ENCODE measurements around the gene CRYGC.
A peak's percentile ranks its signal among the peaks of the same experiment; 100 is the strongest.
"Not testable (repeated sequence)": the region's sequence is repeated elsewhere in the genome, so short reads cannot be mapped to it uniquely, and the experiment has no call there.

Gene CRYGC, protein sequence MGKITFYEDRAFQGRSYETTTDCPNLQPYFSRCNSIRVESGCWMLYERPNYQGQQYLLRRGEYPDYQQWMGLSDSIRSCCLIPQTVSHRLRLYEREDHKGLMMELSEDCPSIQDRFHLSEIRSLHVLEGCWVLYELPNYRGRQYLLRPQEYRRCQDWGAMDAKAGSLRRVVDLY

DNA sequence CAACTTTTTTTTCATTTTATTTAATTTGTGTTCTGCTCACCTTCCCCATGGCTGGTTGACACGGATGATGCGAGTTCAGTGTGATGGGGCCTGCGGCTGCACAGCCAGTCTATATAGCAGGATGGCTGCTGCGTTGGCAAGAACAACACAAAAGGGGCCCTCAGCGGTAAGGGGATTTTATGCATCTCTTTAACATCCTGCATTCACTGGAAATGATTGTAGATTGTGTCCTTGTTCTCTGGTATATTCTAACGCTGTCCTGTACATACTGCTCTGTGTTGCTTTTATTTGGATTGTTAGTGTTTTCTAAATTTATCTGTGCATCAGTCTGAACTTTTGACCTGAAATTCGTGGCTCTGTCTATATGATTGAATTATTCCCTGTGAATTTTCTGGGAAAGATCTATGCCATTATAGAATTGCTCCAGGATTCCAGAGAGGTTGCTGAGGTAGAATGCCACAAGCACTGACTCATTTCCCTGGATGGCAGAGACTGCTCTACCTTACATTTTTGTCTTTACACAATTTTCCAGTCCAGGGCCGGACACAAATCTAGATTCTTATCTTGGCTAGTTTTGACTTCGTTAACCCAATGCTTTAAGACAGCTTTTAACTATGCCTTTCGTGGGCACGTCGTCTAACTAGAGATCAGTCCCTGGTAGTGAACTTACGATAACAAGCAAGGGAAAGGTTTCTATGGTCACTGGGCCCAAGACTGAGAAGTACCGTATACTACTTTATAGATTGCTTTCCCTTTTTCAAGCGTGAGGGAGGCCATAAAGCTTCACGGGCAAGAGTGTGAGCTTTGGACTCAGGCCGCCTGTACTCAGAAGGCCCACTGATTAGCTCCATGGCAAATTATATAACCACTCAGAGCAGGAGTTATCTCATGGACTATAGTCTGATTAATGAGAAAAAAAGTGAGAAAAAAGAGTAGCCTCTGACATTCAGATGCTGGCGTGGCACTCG lies at the start of gene CRYGC:
Gene CRYGC, minus strand, starts transcription at position 85 of the 968 bp plus-strand sequence. Its CDS starts 36 bp downstream, at position 49.
- no peak for DNase-seq (ENCODE audit: low read depth)

DNA sequence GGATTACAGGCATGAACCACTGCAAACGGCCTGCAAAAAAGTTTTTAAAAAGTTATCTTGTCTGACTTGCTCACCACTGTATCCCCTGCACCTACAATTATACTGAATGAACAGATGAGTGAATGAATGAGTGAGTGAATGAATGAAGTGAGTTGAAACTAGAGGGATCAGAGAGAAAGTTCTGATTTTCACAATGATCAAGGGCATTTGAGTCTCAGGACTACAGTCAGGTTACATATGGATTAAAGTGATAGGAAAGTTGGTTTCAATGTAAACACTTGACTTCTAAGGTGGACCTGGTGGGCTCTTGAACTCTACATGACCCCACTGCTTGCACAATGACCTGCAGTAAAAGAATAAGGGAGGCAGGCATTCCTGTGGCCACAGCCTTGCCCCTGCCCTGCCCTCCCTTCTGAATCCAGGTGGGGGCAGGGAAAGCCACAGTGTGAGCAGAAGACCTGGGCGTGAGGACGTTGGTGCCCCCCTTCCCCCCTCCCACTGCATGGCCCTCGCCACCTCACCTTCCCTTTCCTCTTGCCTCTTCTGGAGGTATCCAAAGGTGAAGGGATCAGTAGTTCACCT lies 49.5 kb upstream of the CRYGC start:
- no peak for DNase-seq (ENCODE audit: low read depth)

DNA sequence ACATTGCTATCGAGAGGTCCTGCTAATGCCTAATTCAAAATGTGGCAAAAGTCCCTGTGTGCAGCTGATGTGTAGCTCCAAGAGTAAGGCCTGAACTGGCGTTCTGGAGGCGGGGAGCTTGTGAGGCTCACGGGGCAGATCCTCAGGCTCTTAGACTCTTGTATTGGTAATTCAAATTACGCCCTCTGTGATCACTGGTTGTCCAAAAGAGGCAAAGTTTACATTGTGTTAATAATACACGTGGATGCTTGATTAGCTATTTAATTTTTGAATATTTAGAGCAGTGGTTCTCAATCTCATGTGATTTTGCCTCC lies 46.2 kb upstream of the CRYGC start:
- no peak for DNase-seq (ENCODE audit: low read depth)

DNA sequence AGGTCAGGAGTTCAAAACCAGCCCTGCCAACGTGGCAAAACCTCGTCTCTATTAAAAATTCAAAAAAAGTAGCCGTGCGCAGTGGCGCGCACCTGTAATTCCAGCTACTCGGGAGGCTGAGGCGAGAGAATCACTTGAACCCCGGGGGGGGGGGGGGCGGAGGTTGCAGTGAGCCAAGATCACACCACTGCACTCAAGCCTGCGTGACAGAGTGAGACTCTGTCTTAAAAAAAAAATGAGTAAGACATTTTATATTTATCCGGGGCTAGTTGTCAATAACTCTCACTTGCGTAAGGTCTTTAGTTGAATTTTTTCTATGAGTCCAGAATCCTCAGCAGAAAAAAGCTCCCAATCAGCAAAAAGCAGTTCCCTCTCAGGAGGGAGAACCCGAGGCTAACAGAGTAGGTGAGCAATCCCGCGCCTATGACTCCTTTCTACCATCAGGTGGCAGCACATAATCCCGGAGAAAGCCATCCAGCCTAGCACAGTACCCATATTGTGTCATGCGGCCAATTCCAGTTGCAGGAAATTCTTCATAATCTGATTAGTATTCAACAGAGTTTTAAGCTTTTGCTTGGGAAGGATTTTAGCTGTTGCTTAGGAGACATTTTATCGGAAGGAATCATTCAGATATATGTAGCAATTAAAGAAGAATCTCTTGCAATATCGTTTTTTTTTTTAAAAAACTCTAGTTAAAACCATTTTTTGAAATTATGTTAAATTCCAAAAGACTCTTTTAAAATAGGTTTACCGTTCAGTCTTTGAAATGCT lies 45.6 kb upstream of the CRYGC start:
- peak; percentile 2 for DNase-seq (ENCODE audit: low read depth)

DNA sequence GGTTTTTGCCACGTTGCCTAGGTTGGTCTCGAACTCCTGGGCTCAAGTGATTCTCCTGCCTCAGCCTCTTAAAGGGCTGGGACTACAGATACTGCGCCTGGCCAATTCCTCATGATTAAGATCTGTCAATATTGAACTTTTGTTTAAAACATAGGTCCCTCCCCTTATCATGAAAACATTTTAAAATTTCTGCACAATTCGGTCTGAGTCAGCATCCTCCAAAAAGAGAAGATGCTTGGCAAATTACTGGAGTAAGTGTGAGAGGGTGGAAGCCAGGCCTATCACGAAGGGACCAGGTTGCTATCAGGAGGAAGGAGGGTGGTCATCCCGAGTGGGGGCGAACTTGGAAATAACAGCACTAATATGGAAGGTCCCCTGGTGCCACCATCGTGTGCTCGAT lies 44.5 kb upstream of the CRYGC start:
- DNase-seq (ENCODE audit: low read depth): no peak

DNA sequence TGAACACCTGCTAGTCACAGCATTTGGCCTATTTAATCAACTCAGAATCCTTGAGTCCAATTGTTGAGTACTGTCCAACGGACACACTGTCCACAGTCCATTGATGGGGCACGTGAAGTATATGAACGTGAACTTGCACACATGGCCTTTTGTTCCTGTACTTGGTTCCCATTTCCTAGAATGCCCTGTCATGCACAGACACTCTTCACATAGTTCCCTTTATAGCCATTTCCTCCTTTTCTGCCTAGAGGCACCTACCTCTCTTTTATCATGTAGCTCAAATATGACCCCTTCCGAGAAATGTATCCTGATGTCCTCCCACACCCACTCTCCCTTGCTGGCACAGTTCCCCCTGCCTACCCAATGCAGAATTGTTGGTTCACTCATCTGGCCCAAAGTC lies 42.5 kb upstream of the CRYGC start:
- no peak for DNase-seq (ENCODE audit: low read depth)

DNA sequence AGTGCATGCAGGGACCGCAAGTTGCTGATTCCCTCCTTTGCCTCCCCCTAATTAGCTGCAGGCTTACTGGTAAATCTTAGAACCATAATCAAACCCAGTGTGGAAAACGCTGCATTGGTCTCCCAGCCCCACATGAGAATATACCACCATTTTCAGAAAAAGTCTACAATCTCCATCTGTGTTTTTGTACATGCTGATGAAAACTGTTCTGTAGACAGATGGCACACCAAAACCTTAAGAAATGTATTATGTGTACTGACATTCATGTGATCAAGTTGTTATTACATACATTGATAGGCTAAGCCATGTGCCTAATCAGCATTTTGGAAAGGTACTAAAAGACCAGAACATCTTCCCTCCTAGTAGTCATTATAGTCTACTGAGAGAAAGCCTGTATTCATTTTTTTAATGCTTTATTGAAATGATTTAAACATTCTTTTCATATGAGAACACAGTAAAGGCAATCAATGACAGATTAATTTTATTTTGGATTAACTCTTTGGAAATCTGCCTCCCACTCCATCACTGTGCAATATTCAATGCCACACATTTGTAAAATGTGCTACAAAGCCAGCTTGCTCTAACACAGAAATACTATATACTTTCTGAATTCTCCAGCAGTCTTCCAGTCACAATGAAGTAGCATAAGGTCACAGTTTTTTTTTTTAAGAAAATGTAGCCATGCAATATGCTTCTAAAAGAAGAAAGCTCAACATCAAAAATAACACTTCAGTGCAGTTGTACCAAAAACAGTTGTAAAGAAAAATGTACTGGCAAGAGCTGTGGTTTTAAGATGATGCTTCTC lies 35.5 kb upstream of the CRYGC start:
- no peak for DNase-seq (ENCODE audit: low read depth)

DNA sequence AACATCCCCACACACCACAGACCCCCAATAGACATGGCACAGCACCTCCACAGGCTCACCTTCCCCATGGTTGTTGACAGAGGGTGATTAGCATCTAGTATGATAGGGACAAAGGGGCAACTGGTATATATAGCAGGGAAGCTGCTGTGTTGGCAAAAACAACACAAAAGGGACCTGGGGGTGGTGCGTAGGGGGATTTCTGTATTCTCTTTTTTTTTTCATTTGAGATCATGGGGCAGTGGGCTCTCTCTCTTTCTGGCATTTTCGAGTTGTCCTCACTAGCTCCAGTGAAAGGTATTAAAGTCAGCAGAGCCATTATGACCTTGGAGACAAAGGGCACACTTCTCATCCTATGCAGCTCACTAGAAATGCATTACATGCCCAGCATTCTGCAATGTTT lies 33.9 kb upstream of the CRYGC start, which contains the start of gene CRYGA:
Gene CRYGA, minus strand, starts transcription at position 101 of the 400 bp plus-strand sequence. Its CDS starts 33 bp downstream, at position 68.
- DNase-seq (ENCODE audit: low read depth): no peak

DNA sequence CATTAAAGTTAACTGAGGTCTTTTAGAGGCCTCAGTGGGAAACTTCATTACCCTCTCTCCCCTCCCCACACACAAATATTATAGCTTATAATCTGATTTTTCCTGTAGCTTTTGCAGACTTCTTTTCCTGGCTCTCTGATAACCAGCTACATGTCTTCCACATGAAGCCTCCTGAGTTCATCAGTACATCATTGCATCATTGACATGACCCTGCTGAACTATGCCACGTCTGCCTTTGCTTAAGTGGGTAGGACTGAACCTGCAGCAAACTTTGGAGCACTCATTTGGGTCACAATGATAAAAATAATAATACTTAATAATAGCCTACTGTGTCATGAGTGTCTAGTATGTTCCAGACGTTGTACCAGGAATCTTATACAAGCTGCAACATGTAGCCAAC lies 26.8 kb upstream of the CRYGC start:
- DNase-seq (ENCODE audit: low read depth): no peak

DNA sequence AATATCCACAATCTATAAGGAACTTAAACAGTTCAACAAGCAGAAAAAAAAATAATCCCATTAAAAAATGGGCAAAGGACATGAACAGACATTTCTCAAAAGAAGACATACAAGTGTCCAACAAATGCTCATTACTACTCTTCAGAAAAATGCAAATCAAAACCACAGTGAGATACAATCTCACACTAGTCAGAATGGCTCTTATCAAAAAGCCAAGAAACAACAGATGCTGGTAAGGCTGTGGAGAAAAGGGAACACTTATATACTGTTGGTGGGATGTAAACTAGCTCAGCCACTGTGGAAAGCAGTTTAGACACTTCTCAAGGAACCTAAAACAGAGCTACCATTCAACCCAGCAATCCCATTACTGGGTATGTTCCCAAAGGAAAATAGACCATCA lies 23.5 kb upstream of the CRYGC start:
- DNase-seq (ENCODE audit: low read depth): no peak

DNA sequence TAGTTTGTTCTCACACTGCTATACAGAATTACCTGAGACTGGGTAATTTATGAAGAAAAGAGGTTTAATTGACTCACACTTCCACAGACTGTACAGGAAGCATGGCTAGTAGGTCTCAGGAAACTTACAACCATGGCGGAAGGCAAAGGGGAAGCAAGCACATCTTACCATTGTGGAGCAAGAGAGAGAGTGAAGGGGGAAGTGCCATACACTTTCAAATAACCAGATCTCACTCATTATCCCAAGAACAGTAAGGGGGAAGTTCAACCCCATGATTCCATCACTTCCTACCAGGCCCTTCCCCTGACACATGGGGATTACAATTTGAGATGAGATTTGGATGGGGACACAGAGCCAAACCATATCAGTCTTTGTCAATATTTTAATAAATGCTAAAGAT lies 21.3 kb upstream of the CRYGC start:
- no peak for DNase-seq (ENCODE audit: low read depth)

DNA sequence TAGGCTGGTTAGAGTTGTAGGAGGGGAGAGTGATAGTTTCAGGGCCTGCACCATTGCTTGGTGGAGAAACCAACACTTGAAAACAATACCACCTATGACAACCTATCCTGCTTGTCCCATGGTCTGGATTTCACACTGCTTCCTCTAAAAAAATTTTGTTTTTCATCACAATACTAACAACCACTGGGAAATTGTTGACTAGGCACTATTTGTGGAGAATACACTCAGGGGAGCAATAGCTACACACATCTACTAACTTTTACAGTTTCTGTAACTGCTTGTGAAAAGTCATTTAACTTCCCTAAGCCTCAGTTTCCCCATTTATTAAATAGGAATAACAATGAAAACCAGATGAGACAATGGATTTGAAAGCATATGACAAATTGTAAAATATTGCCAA lies 20.5 kb upstream of the CRYGC start:
- no peak for DNase-seq (ENCODE audit: low read depth)

DNA sequence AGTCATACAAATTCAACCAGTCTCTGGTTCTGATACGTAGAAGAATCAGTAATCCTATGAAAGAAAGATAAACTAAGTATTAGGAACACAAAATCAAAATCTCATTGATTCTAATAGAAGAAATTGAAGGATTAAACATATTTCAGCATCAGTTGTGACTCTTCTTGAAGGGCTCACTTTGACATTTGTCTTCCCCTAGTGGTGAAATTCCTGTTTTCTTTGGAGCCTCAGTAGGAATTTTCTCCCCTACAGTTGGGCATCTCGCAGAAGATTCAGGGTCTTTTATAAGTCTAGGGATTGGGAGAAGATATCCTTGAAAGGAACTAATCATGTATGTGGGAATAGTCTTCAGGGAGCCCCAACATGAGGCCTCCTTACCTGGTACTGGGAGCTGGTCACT lies 19.2 kb upstream of the CRYGC start:
- DNase-seq (ENCODE audit: low read depth): no peak

DNA sequence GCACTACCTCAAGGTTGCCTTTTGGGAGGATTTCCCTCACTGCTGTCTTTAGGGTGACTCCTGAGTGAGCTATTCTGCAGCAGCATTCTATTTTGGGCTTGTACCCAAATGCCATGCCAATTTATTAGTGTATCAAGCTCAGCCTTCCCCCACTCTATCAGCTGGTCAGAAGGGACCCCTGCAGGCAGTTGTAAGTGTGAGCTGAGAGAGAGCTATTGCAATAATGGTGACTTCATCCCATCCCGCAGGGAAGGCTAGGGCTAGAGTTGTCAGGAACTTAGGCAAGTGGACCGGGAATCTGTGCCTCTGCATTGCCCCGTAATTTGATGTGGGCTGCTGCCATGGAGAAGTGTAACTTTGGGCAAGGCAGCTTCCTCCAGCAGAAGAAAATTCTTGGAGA lies 18.1 kb upstream of the CRYGC start:
- DNase-seq (ENCODE audit: low read depth): no peak

DNA sequence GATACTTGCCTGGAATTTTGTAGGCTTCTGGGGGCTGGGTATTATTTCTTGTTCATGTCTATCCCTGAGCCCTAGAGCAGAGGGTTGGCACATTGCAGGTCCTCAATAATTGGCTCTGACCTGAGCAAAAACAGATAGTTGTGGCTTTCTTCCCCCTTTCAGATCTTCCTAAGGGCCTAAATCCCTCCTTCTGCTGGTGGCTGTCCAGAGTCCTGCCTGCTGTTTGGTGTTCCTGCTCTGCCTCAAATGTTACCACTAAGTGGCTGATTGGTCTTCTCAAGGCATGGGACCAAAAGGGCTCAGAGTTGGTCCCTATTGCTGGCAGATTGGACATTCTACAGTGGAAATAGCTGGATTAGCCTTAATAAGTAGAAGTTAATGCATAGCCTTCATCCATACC lies 17.4 kb upstream of the CRYGC start:
- no peak for DNase-seq (ENCODE audit: low read depth)

DNA sequence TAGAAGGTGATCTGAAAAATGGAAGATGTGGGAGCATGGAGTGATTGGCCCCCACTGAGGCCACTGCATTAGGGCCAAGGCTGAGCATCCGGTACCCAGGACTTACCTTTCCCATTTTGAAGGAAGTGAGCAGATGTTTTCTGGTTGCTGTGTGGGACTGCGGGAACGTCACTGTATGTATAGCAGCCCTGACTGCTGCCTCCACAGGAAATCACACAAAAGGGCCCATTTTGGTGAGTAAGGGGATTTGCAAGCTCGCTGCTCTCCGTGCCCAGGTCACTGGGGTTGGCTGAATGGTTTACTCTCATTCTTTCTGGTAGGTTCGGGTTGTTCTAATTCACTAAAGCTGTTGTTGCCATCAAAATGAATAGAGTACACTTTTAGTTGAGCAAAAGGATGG lies 16.4 kb upstream of the CRYGC start, which contains the start of gene CRYGB:
Gene CRYGB, minus strand, starts transcription at position 153 of the 400 bp plus-strand sequence. Its CDS starts 38 bp downstream, at position 115.
- DNase-seq (ENCODE audit: low read depth): no peak

DNA sequence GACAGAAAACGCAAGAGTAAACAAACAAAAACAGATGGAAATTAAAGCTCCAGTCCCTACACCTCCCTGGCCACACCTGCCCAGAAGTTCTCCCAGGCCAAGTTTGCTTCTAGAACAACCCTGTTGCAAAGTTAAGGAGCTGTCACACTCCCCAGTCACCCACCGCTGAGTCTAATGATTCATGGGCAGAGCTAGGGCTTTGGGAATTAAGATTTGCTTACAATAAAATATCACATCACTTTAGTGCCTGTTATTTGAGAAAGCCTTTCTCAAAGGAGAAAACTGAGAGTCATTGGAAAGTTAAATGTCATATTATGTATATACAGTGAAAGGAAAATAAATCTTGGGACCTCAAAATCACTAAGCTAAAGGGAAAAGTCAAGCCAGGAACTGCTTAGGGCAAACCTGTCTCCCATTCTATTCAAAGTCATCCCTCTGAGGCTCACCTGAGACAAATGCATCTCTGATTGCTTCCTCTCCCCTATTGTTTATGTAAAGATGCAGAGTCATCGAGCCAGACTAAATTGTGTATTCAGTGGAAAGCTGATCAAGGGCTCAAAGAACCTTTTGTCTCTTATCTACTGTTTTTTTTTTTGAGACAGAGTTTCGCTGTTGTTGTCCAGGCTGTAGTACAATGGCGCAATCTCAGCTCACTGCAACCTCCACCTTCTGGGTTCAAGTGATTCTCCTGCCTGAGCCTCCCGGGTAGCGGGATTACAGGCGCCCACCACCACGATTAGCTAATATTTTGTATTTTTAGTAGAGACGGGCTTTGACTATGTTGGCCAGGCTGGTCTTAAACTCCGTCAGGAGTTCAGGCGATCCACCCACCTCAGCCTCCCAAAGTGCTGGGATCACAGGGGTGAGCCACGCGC lies 13.5 kb upstream of the CRYGC start:
- no peak for DNase-seq (ENCODE audit: low read depth)

DNA sequence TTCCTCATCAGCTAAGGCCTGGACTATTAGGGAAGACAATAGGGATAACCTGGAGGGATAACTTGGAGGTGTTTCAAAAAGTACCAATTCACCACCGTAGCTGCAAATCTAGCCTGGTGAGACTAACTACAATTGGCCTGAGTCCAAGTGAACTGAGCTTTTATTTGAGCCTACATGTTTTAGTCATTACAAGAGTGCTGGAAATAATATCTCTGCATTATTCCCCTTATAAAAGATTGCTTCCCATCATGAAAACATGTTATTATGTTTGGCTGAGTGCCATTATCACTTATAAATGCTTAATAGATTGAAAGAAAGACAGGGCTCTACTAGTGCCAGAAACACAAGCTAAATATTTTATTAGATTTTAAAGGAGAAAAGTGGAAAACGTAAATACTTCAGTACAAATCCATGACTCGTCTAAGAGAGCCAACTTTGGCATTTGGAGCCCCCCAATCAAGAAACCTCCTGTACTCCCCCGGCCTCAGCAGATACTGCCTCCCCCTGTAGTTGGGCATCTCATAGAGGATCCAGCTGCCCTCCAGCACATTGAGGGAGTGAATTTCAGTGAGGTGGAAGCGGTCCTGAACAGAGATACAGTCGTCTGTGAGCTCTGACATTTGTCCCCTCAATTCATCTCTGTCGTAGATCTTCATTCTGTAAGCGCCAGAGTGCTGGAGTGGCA lies 12.8 kb upstream of the CRYGC start:
- DNase-seq (ENCODE audit: low read depth): no peak

DNA sequence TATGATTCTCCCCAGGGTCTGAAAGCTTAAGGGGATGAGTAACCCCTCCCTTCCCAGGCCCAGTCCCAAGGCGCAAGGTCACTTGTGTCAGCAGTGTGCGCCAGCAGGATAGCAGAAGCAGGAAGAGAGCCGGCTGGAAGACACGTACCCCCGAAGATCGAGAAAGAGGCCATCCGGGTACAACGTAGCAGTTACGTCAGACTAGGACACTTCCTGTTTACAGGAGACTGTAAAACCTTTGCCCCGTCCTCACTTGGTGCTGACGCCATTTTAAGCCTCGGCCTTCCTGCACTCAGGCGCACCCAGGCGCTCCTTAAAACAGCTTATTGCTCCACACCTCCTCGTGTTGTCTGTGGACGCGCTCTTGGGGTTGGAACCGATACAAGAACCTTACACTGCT lies 9.8 kb upstream of the CRYGC start:
- no peak for DNase-seq (ENCODE audit: low read depth)

DNA sequence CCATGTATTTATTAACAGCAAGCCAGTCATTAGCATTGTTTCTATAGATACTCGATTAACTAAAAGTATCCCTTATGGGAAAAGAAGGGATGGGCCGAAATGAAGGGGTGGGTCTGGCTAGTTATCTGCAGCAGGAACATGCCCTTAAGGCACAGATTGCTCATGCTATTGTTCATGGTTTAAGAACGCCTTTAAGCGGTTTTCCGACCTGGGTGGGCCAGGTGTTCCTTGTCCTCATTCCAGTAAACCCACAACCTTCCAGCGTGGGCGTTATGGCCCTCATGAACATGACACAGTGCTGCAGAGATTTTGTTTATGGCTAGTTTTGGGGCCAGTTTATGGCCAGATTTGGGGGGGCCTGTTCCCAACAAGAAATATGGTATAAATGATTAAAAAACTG lies 8.7 kb upstream of the CRYGC start:
- DNase-seq (ENCODE audit: low read depth): not testable (repeated sequence)
